Adrenal gland (tissue), 12 donors: ENCODE measurements around the gene SSR2. TPM values are rescaled to one million over a fixed set of nuclear protein-coding genes. Genes with fewer than 3 reads are reported as not detected.
A peak's percentile ranks its signal among the peaks of the same experiment; 100 is the strongest.

Experiments used
- DNase-seq, 7 donors: peaks; one replicate each; pipeline ENCODE4 v3.0.0-alpha.2; 2019 to 2020
- H3K27ac ChIP-seq, 5 donors: fragments of 200-600 bp; sonication (generic) in 4 of 5; 1 replicate in 3 of 5; 2 replicates in 2 of 5; pipeline versions ENCODE4 v1.5.1 to v1.8.0; 2016 to 2020; ENCODE audit warnings: mild to moderate bottlenecking in 1 of 5
- H3K27me3 ChIP-seq: fragments of 200-600 bp; 2 replicates; pipeline ENCODE4 v1.8.0; 2021
- H3K36me3 ChIP-seq, 2 donors: fragments of 200-600 bp; replicated peaks in 1 of 2; 1 replicate in 1 of 2; 2 replicates in 1 of 2; pipeline versions ENCODE4 v1.5.1 to v1.8.0; 2018 to 2022
- H3K4me1 ChIP-seq, 2 donors: fragments of 200-600 bp; replicated peaks in 1 of 2; 1 replicate in 1 of 2; 2 replicates in 1 of 2; pipeline versions ENCODE4 v1.5.1 to v1.8.0; 2018 to 2021
- H3K4me3 ChIP-seq, 4 donors: fragments of 200-600 bp; sonication (generic) in 3 of 4; one replicate each; pipeline ENCODE4 v1.5.1; 2016 to 2018
- H3K9me3 ChIP-seq, 3 donors: fragments of 200-600 bp; sonication (generic) in 1 of 3; replicated peaks in 1 of 3; 1 replicate in 2 of 3; 2 replicates in 1 of 3; pipeline versions ENCODE4 v1.5.1 to v1.8.0; 2016 to 2021
- POLR2A ChIP-seq, 2 donors: fragments of 450-650 bp; IDR thresholded peaks; one replicate each; pipeline ENCODE4 v1.6.1; 2017; ENCODE audit warnings: antibody characterized with exemption in 2 of 2, mild to moderate bottlenecking in 2 of 2, moderate library complexity in 1 of 2
- WGBS, 4 donors: extraction: QIAGEN DNeasy Blood & Tissue Kit in 2 of 4; methylation state at CpG; one replicate each; pipeline versions ENCODE4 v1.1.5 to v1.1.7; 2013 to 2017; 5-methylcytosine and 5-hydroxymethylcytosine counted together
- intact Hi-C, 2 donors: fragments of 100-400 bp; cut with DNase I; formaldehyde crosslinking; loops; one replicate each; pipeline versions ENCODE4 v1.14.1 to v1.15.0; 2022 to 2023
- polyA plus RNA-seq, 3 donors: library from polyadenylated mRNA; stranded (reverse); fragments of 200-250 nt in 2 of 3; fragments of 350-450 nt in 1 of 3; fragmentation: Illumina TruSeq in 1 of 3; extraction: RNeasy Lipid Tissue Mini Kit (QIAGEN cat#74804) in 1 of 3; gene quantifications; one replicate each; pipeline ENCODE4 v1.2.3, GENCODE V29; 2013 to 2014
- total RNA-seq, 9 donors: library from RNA; depleted of rRNA in 4 of 9; stranded (reverse); fragments of >200 nt in 4 of 9; fragments of 120-200 nt in 1 of 9; fragmentation: NEBNext Ultra II Directional in 1 of 9; extraction: Animal tissue kit (Norgen Biotek cat#: 25700) in 1 of 9; gene quantifications; one replicate each; pipeline versions ENCODE4 v1.1.0 to v1.2.4, GENCODE V29; 2013 to 2023
- TF ChIP-seq, protein P1 (sequence below), 6 experiments: fragments of 450-650 bp in 4 of 6; fragments of 200-600 bp in 2 of 6; sonication (generic) in 1 of 6; IDR thresholded peaks; 1 replicate in 5 of 6; 2 replicates in 1 of 6; pipeline versions ENCODE4 v1.5.1 to v1.8.0; 2016 to 2021; ENCODE audit warnings: antibody characterized with exemption in 6 of 6, mild to moderate bottlenecking in 2 of 6, moderate library complexity in 1 of 6
- donor health status: healthy with polysubstance abuse.
- donor health status: Bipolar disorder and iron deficiency.
- donor health status: DM: yes; HTN: yes; CAD: no.
- donor health status: DM: no; HTN: no; CAD: no.
- donor health status: DM: no; HTN: no; CAD: no.
- donor health status: DM: yes; HTN: yes; CAD: no.

SSR2 gene
- total and polyA plus RNA-seq, 12 donors: 164 to 724 (median 354) TPM

DNA sequence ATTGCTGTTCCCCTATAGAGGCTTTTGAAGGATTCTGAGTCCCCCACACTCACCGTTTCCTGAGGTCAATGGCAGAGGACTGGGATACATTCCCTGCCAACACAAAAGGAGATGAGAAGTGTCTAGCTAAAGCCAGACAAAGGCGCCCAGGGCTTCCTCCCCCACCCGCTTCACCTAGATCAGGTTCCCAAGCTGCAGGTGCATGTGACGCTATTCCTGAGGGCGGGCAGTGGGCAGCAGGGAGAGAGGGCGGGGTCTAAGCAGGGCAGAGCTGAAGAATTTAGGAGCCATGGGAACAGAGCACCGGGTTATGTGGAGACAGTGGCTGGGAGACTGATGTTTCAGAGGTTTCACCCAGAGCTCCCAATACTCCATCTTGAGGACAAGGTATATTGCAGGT lies 36.4 kb downstream of the SSR2 start:
- no peaks in the 10 kb centered on the region for H3K36me3 ChIP-seq
- no peak for DNase-seq
- intact Hi-C loops: no loop called here
- no peaks in the 10 kb centered on the region for H3K27me3 ChIP-seq
- peaks cover 0 to 18% of the 10 kb centered on the region in 2 donors for H3K4me1 ChIP-seq
- no peak overlapping the region for H3K27ac ChIP-seq
- WGBS, 4 donors: 79 to 92% (median 88%) methylated on average over 5 to 7 of the region's 7 CpGs
- no peaks in the 10 kb centered on the region for H3K9me3 ChIP-seq
- H3K4me3 ChIP-seq: no peak overlapping the region
- no peak for TF ChIP-seq POLR2A (IDR thresholded peaks at IDR 0.05)
- TF ChIP-seq, protein P1, sequence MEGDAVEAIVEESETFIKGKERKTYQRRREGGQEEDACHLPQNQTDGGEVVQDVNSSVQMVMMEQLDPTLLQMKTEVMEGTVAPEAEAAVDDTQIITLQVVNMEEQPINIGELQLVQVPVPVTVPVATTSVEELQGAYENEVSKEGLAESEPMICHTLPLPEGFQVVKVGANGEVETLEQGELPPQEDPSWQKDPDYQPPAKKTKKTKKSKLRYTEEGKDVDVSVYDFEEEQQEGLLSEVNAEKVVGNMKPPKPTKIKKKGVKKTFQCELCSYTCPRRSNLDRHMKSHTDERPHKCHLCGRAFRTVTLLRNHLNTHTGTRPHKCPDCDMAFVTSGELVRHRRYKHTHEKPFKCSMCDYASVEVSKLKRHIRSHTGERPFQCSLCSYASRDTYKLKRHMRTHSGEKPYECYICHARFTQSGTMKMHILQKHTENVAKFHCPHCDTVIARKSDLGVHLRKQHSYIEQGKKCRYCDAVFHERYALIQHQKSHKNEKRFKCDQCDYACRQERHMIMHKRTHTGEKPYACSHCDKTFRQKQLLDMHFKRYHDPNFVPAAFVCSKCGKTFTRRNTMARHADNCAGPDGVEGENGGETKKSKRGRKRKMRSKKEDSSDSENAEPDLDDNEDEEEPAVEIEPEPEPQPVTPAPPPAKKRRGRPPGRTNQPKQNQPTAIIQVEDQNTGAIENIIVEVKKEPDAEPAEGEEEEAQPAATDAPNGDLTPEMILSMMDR (IDR thresholded peaks at IDR 0.05): no peak

DNA sequence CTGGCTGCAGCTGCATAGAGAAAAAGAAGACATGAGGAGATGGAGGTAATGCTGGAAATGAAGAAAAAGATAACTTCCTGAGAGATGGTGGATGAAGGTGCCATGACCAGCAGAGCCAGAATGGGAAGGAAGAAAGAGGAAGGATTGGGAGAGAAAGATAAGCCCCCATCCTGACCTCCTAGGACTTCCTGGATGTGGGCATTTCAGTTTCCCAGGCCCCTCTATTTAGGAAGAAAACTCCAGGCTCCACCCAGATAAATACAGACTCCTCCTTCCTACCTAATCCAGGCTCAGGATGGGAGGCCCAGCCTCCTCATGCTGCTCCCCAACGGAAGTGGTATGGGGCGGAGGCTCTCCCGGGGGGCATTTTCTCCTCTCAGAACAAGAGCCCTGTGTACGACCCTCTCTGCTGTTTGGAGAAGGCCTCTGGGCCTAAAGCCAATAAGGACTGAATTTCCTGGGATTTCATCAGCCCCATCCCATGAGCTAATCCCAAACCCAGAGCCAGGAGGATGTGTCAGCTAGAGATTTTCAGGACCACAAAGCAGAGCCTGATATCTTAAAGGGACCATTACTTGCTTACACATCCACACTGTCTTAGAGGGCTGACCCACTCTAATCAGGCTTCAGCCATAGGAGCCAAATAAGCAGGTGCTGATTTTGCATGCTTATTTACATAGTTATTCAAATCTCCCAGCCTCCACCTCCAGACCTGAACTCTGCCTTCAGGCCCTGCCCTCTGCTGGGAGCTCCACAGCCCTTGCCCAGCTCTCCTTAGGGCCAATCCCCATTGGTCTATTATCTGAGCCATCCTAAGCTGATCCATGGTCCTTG lies 37.3 kb downstream of the SSR2 start:
- intact Hi-C loops: no loop called here
- WGBS, 4 donors: 30 to 63% (median 50%) methylated on average over 4 of the region's 4 CpGs

DNA sequence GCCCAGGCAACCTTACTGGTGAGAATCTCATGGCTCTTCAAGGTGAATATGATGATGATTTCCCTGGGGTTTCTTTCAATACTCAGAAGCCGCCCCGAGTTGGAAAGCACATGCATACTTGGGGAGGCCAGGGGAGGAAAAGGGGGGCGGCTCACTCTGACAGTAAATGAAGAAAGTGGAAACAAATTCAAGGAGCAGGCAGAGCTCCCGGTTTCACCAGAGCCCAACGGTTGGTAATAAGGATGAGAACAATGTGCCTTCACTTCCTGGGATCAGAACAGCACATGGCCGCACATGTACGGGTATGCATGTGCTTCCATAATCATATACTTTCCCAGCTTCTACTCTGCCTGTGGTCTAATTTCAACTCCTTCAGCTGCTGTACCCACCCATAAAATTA lies 38.6 kb downstream of the SSR2 start:
- Histone ChIP-seq H3K4me1 (peaks cover 0 to 14% of the 10 kb centered on the region in 2 donors), H3K27me3 (no peaks in the 10 kb centered on the region), H3K9me3 (no peaks in the 10 kb centered on the region), H3K27ac (peak overlapping the region in 1 of 5 donors; percentile 53), H3K36me3 (no peaks in the 10 kb centered on the region), H3K4me3 (no peak overlapping the region)
- WGBS, 4 donors: 76 to 81% (median 81%) methylated on average over 7 of the region's 7 CpGs
- intact Hi-C loops: no loop called here
- no peak for TF ChIP-seq POLR2A (IDR thresholded peaks at IDR 0.05)
- TF ChIP-seq, protein P1 (IDR thresholded peaks at IDR 0.05): no peak
- no peak for DNase-seq

More for the DNA sequence above, 37.3 kb downstream of the SSR2 start:
- TF ChIP-seq, protein P1 (IDR thresholded peaks at IDR 0.05): no peak
- no peak for TF ChIP-seq POLR2A (IDR thresholded peaks at IDR 0.05)
- no peaks in the 10 kb centered on the region for H3K9me3 ChIP-seq
- peak overlapping the region in 2 of 5 donors; percentile 32 to 45 for H3K27ac ChIP-seq
- H3K36me3 ChIP-seq: no peaks in the 10 kb centered on the region
- H3K27me3 ChIP-seq: no peaks in the 10 kb centered on the region
- H3K4me1 ChIP-seq: peaks cover 0 to 14% of the 10 kb centered on the region in 2 donors
- no peak overlapping the region for H3K4me3 ChIP-seq
- peak in 1 of 7 donors; percentile 63 for DNase-seq

DNA sequence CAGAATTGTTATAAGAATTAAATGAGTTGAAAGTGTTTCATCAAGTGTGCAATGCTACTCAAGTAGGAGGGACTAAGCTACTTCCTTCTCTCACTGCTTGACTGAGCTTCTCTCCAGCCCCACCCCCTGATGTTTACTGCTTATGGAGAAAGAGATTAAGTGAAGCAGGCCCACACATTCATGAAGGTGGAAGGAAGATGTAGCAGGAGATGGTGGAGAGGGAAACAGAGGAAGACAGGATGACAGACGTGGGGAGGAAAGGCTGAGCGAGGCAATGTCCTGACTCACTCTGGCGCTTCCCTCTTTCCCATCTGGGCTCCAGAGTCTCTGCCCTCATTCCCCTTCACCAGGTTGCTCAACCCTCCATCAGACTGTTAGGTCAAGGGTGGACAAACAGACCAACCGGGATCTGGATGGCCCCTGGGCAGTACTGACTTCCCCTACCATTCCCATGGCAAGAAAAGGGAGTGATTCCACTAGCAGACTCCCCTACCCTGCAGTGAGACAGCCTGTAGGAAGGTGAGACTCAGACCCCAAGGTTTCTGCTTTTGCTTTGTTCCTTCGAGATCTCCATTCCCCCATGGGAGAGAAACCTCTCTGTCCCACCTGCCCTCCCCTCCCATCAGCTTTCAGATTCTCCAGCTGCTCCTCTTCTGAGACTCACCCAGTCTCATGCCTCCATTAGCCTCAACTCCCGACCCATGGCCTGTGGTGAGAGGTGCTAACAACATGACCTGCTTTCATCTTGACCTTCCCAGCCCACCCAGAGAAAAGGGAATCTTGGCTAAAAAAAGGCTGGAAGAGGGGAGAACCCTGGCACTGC lies 39.3 kb downstream of the SSR2 start:
- intact Hi-C loops: no loop called here
- WGBS, 4 donors: 55 to 67% (median 65%) methylated on average over 6 of the region's 6 CpGs
- H3K27ac ChIP-seq: peak overlapping the region in 1 of 5 donors; percentile 53
- H3K36me3 ChIP-seq: no peaks in the 10 kb centered on the region
- no peaks in the 10 kb centered on the region for H3K27me3 ChIP-seq
- DNase-seq: no peak
- no peak for TF ChIP-seq POLR2A (IDR thresholded peaks at IDR 0.05)
- TF ChIP-seq, protein P1 (IDR thresholded peaks at IDR 0.05): no peak
- H3K4me1 ChIP-seq: peaks cover 0 to 14% of the 10 kb centered on the region in 2 donors
- H3K4me3 ChIP-seq: no peak overlapping the region
- no peaks in the 10 kb centered on the region for H3K9me3 ChIP-seq
